GM19043 (cell line): Measurements from ENCODE around the gene PDHB.
"Not testable (repeated sequence)": the region's sequence is repeated elsewhere in the genome, so short reads cannot be mapped to it uniquely, and the experiment has no call there.

Experiments used
- ATAC-seq: cut with Tn5 transposase; IDR thresholded peaks from one replicate; pipeline ENCODE4 v1.9.1; 2021; ENCODE audit warnings: low read depth; ENCODE audit not compliant: unreplicated experiment

Gene PDHB

GRCh38 chr3:58440996-58441355, 7.3 kb upstream of the PDHB start:
- not testable (repeated sequence) for ATAC-seq

GRCh38 chr3:58437276-58437675, 3.6 kb upstream of the PDHB start:
- not testable (repeated sequence) for ATAC-seq

GRCh38 chr3:58434990-58435389, 1.4 kb upstream of the PDHB start:
- ATAC-seq, result no peak

GRCh38 chr3:58434511-58434910, 879 bp upstream of the PDHB start:
- no peak for ATAC-seq

- no peak for ATAC-seq
Measured at GRCh38 chr3:58434168-58434504, 504 bp upstream of the PDHB start.

GRCh38 chr3:58432905-58433304, 727 bp downstream of the PDHB start:
- no peak for ATAC-seq

GRCh38 chr3:58429657-58430056, 4.0 kb downstream of the PDHB start:
- ATAC-seq, result peak; percentile 51

GRCh38 chr3:58427661-58428361, 5.8 kb downstream of the PDHB start:
- ATAC-seq, result no peak

GRCh38 chr3:58425782-58426181, 7.8 kb downstream of the PDHB start:
- no peak for ATAC-seq

GRCh38 chr3:58424613-58425012, 9.0 kb downstream of the PDHB start:
- ATAC-seq, result no peak

- no peak for ATAC-seq
Measured at GRCh38 chr3:58422756-58423325, 10.8 kb downstream of the PDHB start.

- ATAC-seq, result no peak
Measured at GRCh38 chr3:58421004-58421403, 12.6 kb downstream of the PDHB start.

- ATAC-seq, result peak; percentile 78
Measured at GRCh38 chr3:58419780-58420507, 13.7 kb downstream of the PDHB start.

- no peak for ATAC-seq
Measured at GRCh38 chr3:58418227-58418626, 15.4 kb downstream of the PDHB start.

- no peak for ATAC-seq
Measured at GRCh38 chr3:58417075-58417474, 16.6 kb downstream of the PDHB start.

GRCh38 chr3:58416191-58416590, 17.4 kb downstream of the PDHB start:
- no peak for ATAC-seq

GRCh38 chr3:58414538-58415197, 19.0 kb downstream of the PDHB start:
- ATAC-seq, result no peak

GRCh38 chr3:58411851-58412830, 21.5 kb downstream of the PDHB start:
- ATAC-seq, result no peak

GRCh38 chr3:58411036-58411435, 22.6 kb downstream of the PDHB start:
- no peak for ATAC-seq

GRCh38 chr3:58409663-58410062, 24.0 kb downstream of the PDHB start:
- no peak for ATAC-seq
